ENCODE measurements around the gene FECH.

Gene FECH

DNA sequence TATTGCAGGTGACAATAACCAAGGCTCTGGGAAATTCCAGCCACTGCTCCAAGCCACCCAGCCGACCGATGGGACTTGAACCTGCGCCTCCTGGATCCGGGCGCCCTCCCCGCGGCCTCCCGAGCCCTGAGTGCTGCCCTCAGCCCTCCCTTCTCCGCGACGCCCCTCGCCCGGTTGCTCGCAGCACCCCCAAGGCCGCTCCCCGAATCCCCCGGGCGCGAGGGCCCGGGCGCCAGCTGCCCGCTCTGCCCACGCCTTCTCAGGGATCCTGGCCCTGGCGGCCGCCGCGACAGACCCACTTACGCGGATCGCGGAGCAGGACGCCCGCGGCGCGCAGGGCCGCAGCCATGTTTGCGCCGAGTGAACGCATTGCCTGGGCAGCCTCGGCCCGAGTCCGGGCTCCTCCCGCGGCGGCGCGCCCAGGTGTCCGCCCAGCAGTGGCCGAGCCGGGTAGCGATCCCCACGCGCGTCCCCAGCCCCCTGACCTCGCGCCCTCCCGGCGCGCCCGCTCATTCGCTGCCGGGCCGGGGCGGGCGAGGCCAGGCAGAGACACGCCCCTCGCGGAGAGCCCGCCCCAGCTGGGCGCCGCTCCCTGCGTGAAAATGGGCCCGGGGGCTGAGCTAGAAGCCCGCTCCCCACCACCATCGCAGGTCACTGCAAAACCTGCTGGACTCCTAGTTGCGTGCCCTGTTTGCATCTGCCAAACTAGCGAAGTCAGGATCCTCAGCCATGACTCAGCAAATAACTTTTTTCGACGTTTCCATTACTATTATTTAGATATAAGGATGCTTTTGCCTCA lies at the start of gene FECH:
Gene FECH, minus strand, starts transcription at position 452 of the 799 bp plus-strand sequence. Its CDS starts 82 bp downstream, at position 370.
- ChIA-PET CTCF (no interaction called here), POLR2A (interaction anchor here (0.7 to 1.1 kb wide), 2 partner anchors 10 to 43 kb away, joined by 3 read pairs; no protein-coding TSS in a partner anchor)

DNA sequence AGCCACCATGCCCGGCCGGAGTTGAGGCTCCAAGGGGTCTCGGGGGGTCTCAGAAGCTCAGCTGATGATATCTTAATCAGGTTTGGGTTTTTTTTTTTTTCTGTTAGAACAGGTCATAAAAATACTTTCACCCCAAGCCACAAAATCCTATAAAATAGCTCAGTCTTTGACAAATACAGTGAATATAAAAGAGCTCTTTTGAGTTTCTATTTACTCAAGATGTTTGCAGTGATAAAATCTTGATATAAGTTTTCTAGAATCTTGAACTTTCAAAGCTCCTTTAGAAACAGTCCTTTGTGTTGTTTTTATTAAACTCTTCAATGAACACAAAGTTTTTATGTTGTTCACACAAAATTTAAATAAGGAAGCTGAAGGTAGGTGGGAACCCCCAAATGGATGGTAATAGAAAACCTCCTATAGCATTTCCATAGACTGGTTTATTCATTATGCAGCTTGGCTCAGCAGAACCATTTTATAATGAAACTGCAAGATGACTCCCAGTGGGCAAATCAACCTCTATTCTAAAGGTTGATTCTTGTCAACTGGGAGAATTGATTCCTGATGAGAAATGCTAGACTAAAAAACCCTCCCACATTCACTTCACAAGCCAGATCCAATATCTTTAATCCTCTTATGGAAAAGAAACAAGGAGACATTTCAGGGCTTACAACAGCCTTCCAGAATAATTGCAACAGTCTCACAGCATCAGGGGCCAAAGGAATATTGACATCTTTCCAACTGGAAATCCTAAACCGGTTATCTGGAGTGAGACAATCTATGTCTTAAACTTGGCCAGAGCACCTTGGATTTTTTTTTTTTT lies 48.7 kb upstream of the FECH start:
- DNase-seq (ENCODE audit: extremely low spot score) = no peak
- TF ChIP-seq FOXM1 (IDR thresholded peaks at IDR 0.05; ENCODE audit: borderline replicate concordance) (no peak), SUZ12 (IDR thresholded peaks at IDR 0.05) (no peak), ARNT (IDR thresholded peaks at IDR 0.05) (no peak)
- ChIA-PET POLR2A (no interaction called here), CTCF (no interaction called here)

More for the DNA sequence above, at the start of gene FECH:
- TF ChIP-seq FOXK2 (IDR thresholded peaks at IDR 0.05) (no peak), SUZ12 (IDR thresholded peaks at IDR 0.05) (no peak), CTBP1 (IDR thresholded peaks at IDR 0.05; ENCODE audit: borderline replicate concordance) (no peak), FOXA1 (IDR thresholded peaks at IDR 0.05) (no peak), ELF4 (IDR thresholded peaks at IDR 0.05) (no peak)
- peak; percentile 54 for DNase-seq (ENCODE audit: extremely low spot score)

GRCh38 chr18:57631697-57632096 lies 45.2 kb upstream of the FECH start:
- DNase-seq (ENCODE audit: extremely low spot score) = no peak
- TF ChIP-seq SUZ12 (IDR thresholded peaks at IDR 0.05) = no peak
- TF ChIP-seq CTBP1 (IDR thresholded peaks at IDR 0.05; ENCODE audit: borderline replicate concordance) = no peak
- no peak for TF ChIP-seq TARDBP (IDR thresholded peaks at IDR 0.05)
- no peak for TF ChIP-seq L3MBTL2 (conservative IDR thresholded peaks at IDR 0.05)
- no peak for TF ChIP-seq NFRKB (IDR thresholded peaks at IDR 0.05)
- no peak for TF ChIP-seq FOXM1 (IDR thresholded peaks at IDR 0.05; ENCODE audit: borderline replicate concordance)
- TF ChIP-seq, protein P1, sequence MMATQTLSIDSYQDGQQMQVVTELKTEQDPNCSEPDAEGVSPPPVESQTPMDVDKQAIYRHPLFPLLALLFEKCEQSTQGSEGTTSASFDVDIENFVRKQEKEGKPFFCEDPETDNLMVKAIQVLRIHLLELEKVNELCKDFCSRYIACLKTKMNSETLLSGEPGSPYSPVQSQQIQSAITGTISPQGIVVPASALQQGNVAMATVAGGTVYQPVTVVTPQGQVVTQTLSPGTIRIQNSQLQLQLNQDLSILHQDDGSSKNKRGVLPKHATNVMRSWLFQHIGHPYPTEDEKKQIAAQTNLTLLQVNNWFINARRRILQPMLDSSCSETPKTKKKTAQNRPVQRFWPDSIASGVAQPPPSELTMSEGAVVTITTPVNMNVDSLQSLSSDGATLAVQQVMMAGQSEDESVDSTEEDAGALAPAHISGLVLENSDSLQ (IDR thresholded peaks at IDR 0.05) = no peak
- POLR2A ChIA-PET = interaction anchor here (0.7 to 1.9 kb wide), 2 partner anchors 10 to 239 kb away, joined by 3 to 6 read pairs; partner anchors contain the start of gene NARS1
- CTCF ChIA-PET = no interaction called here

DNA sequence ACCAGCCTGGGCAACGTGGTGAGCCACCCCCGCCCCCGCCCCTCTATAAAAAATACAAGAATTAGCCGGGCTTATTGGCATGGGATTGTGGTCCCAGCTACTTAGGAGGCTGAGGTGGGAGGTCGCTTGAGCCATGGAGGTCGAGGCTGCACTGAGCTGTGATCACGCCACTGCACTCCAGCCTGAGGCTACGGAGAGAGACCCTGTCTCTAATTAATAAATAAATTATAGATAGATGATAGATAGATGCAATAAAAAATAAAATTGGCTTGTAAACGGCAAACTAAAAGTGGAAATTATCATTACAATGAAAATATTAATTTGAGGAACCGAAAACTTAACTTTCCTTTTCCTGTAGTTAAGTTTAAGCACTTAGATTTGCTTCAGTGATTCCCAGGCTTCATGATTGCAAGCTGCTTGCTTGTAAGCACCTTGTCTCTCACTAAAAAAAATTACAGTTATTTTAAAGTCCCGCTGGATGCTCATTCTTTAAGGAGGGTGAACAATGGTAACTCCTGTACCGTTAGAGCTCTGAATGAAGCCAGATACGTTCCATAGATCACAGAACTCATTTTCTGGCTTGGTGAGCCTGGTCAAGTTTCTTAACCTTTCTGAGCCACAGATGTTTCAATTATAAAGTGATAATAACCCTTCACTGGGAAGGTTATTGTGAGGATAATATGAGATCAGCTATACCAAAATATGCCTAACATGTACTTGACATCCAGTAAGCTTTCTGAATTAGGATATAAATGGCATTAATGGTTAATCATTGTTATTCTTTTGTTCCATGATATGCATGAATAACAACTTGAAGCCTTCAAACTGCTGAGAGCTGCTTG lies 44.5 kb upstream of the FECH start:
- no peak for DNase-seq (ENCODE audit: extremely low spot score)
- POLR2A ChIA-PET = interaction anchor here (1.4 to 1.9 kb wide), 2 partner anchors 9 to 10 kb away, joined by 3 to 6 read pairs; partner anchors contain the start of gene NARS1
- TF ChIP-seq ZNF384 (IDR thresholded peaks at IDR 0.05) (no peak), SP1 (IDR thresholded peaks at IDR 0.05) (no peak), FOXA1 (IDR thresholded peaks at IDR 0.05) (no peak), FOXM1 (IDR thresholded peaks at IDR 0.05; ENCODE audit: borderline replicate concordance) (no peak), NFRKB (IDR thresholded peaks at IDR 0.05) (no peak), FOXK2 (IDR thresholded peaks at IDR 0.05) (no peak), ARNT (IDR thresholded peaks at IDR 0.05) (no peak), L3MBTL2 (conservative IDR thresholded peaks at IDR 0.05) (no peak), CTBP1 (IDR thresholded peaks at IDR 0.05; ENCODE audit: borderline replicate concordance) (no peak)
- CTCF ChIA-PET = interaction anchor here (0.7 kb wide), 2 partner anchors 290 to 944 kb away, joined by 6 to 9 read pairs; no protein-coding TSS in a partner anchor

DNA sequence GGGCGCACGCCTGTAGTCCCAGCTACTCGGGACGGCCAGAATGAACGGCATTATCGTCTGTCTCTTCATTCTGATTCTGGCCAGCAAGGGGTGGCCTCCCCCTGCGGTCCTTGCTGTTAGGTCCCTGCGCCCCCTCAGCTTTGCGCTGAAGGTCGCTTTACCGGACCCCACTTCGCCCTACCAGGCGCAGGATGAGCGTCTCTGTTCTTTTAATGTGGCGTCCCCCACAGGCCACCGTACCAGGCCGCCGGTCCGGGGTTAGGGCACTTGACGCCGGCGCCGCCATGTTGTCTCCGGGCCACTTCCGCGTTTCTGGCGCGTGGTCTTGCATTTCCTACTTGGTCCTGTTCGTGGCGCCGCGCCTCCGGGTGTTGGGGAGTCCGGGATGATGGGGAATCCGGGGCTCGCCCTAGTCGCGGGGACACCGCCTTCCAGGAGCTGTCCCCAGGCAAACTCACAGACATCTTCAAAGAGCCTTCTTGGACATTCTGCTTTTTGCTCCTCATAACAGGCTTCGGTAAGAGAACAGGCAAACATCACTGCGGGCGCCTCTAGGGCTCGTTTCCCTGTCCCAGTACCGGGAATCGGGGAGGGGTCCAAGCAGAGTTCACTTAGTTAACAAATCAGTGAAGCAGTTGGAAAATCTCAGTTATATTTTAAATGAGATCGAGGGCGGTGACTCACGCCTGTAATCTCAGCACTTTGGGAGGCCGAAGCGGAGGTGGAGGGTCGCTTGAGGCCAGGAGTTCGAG lies 43.7 kb upstream of the FECH start:
- POLR2A ChIA-PET = interaction anchor here (1.2 to 1.9 kb wide), 3 partner anchors 8 to 44 kb away, joined by 3 to 6 read pairs (median 3); partner anchors contain the start of gene NARS1
- CTCF ChIA-PET = interaction anchor here (0.7 kb wide), 2 partner anchors 291 to 945 kb away, joined by 6 to 9 read pairs; no protein-coding TSS in a partner anchor
- DNase-seq (ENCODE audit: extremely low spot score) = peak; percentile 76
- no peak for TF ChIP-seq SUZ12 (IDR thresholded peaks at IDR 0.05)
- no peak for TF ChIP-seq FOXM1 (IDR thresholded peaks at IDR 0.05; ENCODE audit: borderline replicate concordance)
- peak; percentile 86 for TF ChIP-seq L3MBTL2 (conservative IDR thresholded peaks at IDR 0.05)
- TF ChIP-seq ARNT (IDR thresholded peaks at IDR 0.05) = no peak
- no peak for TF ChIP-seq CTBP1 (IDR thresholded peaks at IDR 0.05; ENCODE audit: borderline replicate concordance)
- TF ChIP-seq ELF4 (IDR thresholded peaks at IDR 0.05) = peak; percentile 94

GRCh38 chr18:57629422-57629821 lies 42.9 kb upstream of the FECH start:
- ChIA-PET POLR2A (interaction anchor here (1.2 to 1.4 kb wide), 2 partner anchors 9 to 44 kb away, joined by 3 read pairs; no protein-coding TSS in a partner anchor), CTCF (no interaction called here)
- DNase-seq (ENCODE audit: extremely low spot score) = no peak
- TF ChIP-seq ELF4 (IDR thresholded peaks at IDR 0.05) (no peak), LEF1 (IDR thresholded peaks at IDR 0.05; ENCODE audit: borderline replicate concordance) (no peak), NFRKB (IDR thresholded peaks at IDR 0.05) (no peak), TARDBP (IDR thresholded peaks at IDR 0.05) (no peak), L3MBTL2 (conservative IDR thresholded peaks at IDR 0.05) (no peak), SP1 (IDR thresholded peaks at IDR 0.05) (no peak), BHLHE40 (IDR thresholded peaks at IDR 0.05; ENCODE audit: borderline replicate concordance) (no peak), ZNF384 (IDR thresholded peaks at IDR 0.05) (no peak)
